Breast epithelium (tissue), 4 donors: ENCODE measurements around the gene ACTRT2. TPM values are rescaled to one million over a fixed set of nuclear protein-coding genes. Genes with fewer than 3 reads are reported as not detected.
A peak's percentile ranks its signal among the peaks of the same experiment; 100 is the strongest.

Experiments used
- DNase-seq, 2 donors: peaks; one replicate each; pipeline ENCODE4 v3.0.0-alpha.2; 2019; ENCODE audit warnings: low spot score in 2 of 2
- H3K27ac ChIP-seq, 2 donors: fragments of 200-600 bp; sonication (generic) in 1 of 2; one replicate each; pipeline ENCODE4 v1.5.1; 2016 to 2019; ENCODE audit warnings: mild to moderate bottlenecking in 1 of 2
- H3K27me3 ChIP-seq, 2 donors: fragments of 200-600 bp; sonication (generic) in 1 of 2; one replicate each; pipeline versions ENCODE4 v1.5.1 to v1.6.0; 2017 to 2019; ENCODE audit warnings: control low read depth in 1 of 2, mild to moderate bottlenecking in 1 of 2
- H3K36me3 ChIP-seq: fragments of 200-600 bp; one replicate; pipeline ENCODE4 v1.5.1; 2019
- H3K4me1 ChIP-seq, 2 donors: fragments of 200-600 bp; sonication (generic); one replicate each; pipeline ENCODE4 v1.5.1; 2016 to 2019; ENCODE audit warnings: control low read depth in 1 of 2
- H3K4me3 ChIP-seq, 3 donors: fragments of 200-600 bp; sonication (generic); 1 replicate in 2 of 3; 2 replicates in 1 of 3; pipeline ENCODE4 v1.5.1; 2016 to 2019; ENCODE audit warnings: mild to moderate bottlenecking in 3 of 3, moderate library complexity in 2 of 3
- H3K9me3 ChIP-seq, 2 donors: fragments of 200-600 bp; sonication (generic) in 1 of 2; one replicate each; pipeline ENCODE4 v1.5.1; 2016 to 2019; ENCODE audit warnings: control low read depth in 1 of 2
- CTCF ChIP-seq, 3 donors: fragments of 450-650 bp; IDR thresholded peaks; one replicate each; pipeline ENCODE4 v1.5.1; 2016 to 2017; ENCODE audit warnings: antibody characterized with exemption in 3 of 3, mild to moderate bottlenecking in 3 of 3, moderate library complexity in 3 of 3
- POLR2A ChIP-seq: fragments of 450-650 bp; IDR thresholded peaks from one replicate; pipeline ENCODE4 v1.6.1; 2016; ENCODE audit warnings: antibody characterized with exemption, mild to moderate bottlenecking, moderate library complexity
- POLR2AphosphoS5 ChIP-seq, 3 donors: sonication (generic); formaldehyde crosslinking; IDR thresholded peaks; one replicate each; pipeline ENCODE4 v1.6.1; 2017; ENCODE audit warnings: antibody characterized with exemption in 3 of 3
- intact Hi-C: fragments of 100-400 bp; cut with DNase I; formaldehyde crosslinking; loops from one replicate; pipeline ENCODE4 v1.15.1; 2023; ENCODE audit warnings: low total_unique reads
- total RNA-seq, 3 donors: library from RNA; depleted of rRNA; stranded (reverse); fragments of >200 nt; gene quantifications; one replicate each; pipeline ENCODE4 v1.1.0, GENCODE V29; 2016

Gene ACTRT2
- total RNA-seq, 3 donors from 2014 or later, result not detected

DNA sequence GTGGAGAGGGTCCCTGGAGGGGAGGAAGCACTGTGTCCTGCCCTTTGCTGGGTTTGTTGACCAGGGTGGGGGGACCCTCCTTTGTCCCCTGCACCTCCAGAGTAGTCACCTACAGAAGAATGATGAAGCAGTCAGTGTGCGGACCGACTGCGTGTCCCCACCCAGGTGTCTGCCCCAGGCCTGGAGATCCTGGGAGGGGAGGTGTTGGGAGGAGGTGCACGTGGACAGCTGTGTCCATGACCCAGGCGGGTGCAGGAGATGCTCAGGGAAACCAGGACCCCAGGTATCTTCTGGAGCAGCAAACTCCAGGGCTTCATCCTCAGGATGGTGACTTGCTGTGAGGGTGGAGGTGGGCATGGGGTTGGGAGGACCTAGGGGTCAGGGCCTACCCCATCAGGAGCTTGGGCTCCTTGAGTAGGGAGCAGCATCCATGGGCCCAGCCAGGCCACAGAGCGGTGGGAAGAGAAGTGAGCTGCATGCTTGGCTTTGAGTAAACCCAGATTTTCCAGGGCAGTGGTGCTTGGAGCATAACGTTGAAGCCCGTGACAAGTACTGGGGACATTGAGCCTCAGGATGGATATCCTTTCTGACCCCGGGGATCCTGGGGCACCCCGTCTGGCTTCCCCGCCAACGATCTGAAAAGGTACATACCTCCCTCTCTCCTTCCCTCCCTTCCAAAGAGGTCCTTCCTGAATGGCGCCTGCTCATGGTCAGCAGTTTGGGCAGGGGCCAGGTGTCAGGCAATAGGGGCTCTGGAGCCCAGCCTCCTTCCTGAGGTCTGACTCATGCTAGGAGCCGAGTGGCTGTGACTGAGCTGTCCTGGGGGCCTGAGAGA is 13.7 kb downstream of the ACTRT2 start:
- H3K27ac ChIP-seq, result no peak overlapping the region

GRCh38 chr1:3035563-3036446 is 14.5 kb downstream of the ACTRT2 start:
- TF ChIP-seq POLR2A, result no peak
- TF ChIP-seq POLR2AphosphoS5 (IDR thresholded peaks at IDR 0.05), result no peak
- no peak for TF ChIP-seq CTCF (IDR thresholded peaks at IDR 0.05)
- intact Hi-C loops, result no loop called here
- H3K4me1 ChIP-seq, result no peaks in the 10 kb centered on the region
- H3K27ac ChIP-seq, result peak overlapping the region in 1 of 2 donors; percentile 12
- no peak overlapping the region for H3K4me3 ChIP-seq
- peaks cover 0 to 77% of the 10 kb centered on the region in 2 donors for H3K27me3 ChIP-seq
- no peak for DNase-seq
- no peaks in the 10 kb centered on the region for H3K9me3 ChIP-seq
- no peaks in the 10 kb centered on the region for H3K36me3 ChIP-seq

More for the DNA sequence above, 13.7 kb downstream of the ACTRT2 start:
- Histone ChIP-seq H3K9me3 (no peaks in the 10 kb centered on the region), H3K4me3 (no peak overlapping the region), H3K27me3 (peaks cover 0 to 84% of the 10 kb centered on the region in 2 donors), H3K4me1 (no peaks in the 10 kb centered on the region), H3K36me3 (no peaks in the 10 kb centered on the region)
- DNase-seq, result no peak
- TF ChIP-seq POLR2A (no peak), POLR2AphosphoS5 (IDR thresholded peaks at IDR 0.05) (no peak), CTCF (IDR thresholded peaks at IDR 0.05) (no peak)
- intact Hi-C loops, result no loop called here

DNA sequence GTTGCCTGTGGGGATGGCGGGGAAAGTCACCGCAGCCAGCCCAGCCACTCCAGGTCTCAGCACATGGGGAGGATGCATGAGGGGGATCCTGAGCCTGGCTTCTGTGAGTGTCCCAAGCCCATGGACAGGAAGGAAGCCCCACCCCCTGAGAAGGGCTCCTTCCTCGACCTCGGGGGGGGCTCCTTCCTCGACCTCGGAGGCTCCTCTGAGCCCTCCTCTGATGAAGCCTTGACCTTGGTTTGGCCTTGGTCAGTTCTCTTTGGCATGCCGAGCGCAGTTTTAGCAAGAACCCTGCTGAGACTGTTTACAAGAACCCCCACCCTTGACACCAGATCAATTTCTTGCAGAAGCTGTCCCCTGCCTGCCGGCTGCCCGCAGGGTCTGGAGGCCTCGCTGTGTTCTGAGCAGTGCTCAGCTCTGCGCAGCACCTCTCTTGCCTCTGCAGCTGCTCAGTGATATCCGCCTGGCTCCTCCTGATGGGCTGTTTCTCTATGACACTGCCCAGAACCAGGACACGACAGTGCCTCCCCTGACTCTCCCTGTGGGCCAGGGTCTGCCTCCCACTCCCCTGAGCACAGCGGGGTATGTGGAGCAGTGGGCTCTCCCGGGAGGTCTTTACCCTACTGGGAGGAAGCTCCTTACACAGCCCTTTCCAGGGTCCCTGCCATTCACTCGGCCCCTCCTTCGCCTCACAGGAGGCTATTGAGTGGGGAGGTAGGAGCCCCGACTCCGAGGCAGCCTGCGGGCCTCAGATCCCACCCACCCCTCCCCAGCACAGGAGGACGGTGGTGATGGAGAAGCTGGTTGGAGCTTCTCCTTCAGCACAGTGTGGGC is 15.4 kb downstream of the ACTRT2 start:
- no peak overlapping the region for H3K27ac ChIP-seq
- intact Hi-C loops, result no loop called here
- TF ChIP-seq POLR2A (no peak), POLR2AphosphoS5 (IDR thresholded peaks at IDR 0.05) (no peak), CTCF (IDR thresholded peaks at IDR 0.05) (no peak)
- peaks cover 0 to 72% of the 10 kb centered on the region in 2 donors for H3K27me3 ChIP-seq
- DNase-seq, result no peak
- H3K4me3 ChIP-seq, result no peak overlapping the region
- H3K4me1 ChIP-seq, result no peaks in the 10 kb centered on the region
- H3K9me3 ChIP-seq, result no peaks in the 10 kb centered on the region
- H3K36me3 ChIP-seq, result no peaks in the 10 kb centered on the region

DNA sequence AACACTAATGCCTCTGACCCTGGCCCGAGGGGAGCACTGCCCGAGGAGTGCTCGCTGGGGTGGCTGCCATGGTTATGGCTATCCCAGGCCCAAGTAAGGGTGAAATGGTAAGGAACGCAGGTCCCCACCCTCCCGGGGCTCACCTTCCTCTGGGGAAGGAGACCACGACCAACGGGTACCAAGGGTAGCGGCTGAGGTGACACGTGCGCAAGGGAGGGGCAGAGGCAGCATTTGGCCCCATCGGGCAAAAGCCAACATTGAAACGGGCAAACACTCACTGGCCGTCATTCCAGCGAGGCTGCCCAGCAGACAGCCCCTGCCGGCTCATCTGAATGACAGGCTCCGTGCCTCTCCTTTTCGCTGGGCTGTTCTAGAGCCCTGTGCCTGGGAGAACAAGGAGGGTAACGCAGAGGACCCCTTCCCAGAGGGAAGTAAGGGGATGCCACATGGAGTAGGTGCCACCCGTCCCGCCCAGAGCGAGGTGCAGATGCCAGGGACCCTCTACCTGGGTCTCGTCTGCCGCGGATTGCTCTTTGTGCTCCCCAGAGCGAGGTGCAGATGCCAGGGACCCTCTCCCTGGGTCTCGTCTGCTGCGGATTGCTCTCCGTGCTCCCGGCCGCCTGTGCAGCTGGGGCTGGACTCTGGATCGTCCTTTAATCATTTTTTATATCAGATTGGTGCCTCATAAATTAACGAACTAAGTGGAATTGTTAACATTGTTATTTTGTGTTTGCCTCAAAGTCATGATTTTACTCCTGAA is 16.2 kb downstream of the ACTRT2 start:
- Histone ChIP-seq H3K9me3 (no peaks in the 10 kb centered on the region), H3K27ac (no peak overlapping the region), H3K4me3 (no peak overlapping the region), H3K4me1 (no peaks in the 10 kb centered on the region), H3K36me3 (no peaks in the 10 kb centered on the region), H3K27me3 (peaks cover 0 to 65% of the 10 kb centered on the region in 2 donors)
- TF ChIP-seq CTCF (IDR thresholded peaks at IDR 0.05), result no peak
- no peak for TF ChIP-seq POLR2A
- no peak for TF ChIP-seq POLR2AphosphoS5 (IDR thresholded peaks at IDR 0.05)
- intact Hi-C loops, result no loop called here
- DNase-seq, result no peak
